GM13977 (cell line): Measurements from ENCODE around the gene AMBRA1.

Experiments used
- DNase-seq: peaks from one replicate; pipeline ENCODE4 v3.0.0; 2012; ENCODE audit warnings: low spot score
- CTCF ChIP-seq: IDR thresholded peaks from 2 replicates; pipeline ENCODE4 v1.5.1; 2012; ENCODE audit warnings: mild to moderate bottlenecking, control low read depth; ENCODE audit not compliant: insufficient read depth; ENCODE audit errors: extremely low read depth, missing control alignments
- in situ Hi-C: fragments of 300-500 bp; cut with MboI; formaldehyde crosslinking; loops from one replicate; pipeline ENCODE4 v1.12.0; 2022; ENCODE audit warnings: low sequenced_read_pairs, low pct_unique_long_range_greater_than_20kb, mixed read lengths, inconsistent platforms; ENCODE audit not compliant: unreplicated experiment

Gene AMBRA1

GRCh38 chr11:46457659-46458424 lies 136.0 kb downstream of the AMBRA1 start:
- in situ Hi-C loops = no loop called here
- TF ChIP-seq CTCF = no peak
- no peak for DNase-seq

- no peak for TF ChIP-seq CTCF
- no peak for DNase-seq
- in situ Hi-C loops = no loop called here
Measured at GRCh38 chr11:46457021-46457420, 136.8 kb downstream of the AMBRA1 start.

- DNase-seq = no peak
- TF ChIP-seq CTCF = no peak
- in situ Hi-C loops = no loop called here
Measured at GRCh38 chr11:46456269-46457001, 137.4 kb downstream of the AMBRA1 start.

DNA sequence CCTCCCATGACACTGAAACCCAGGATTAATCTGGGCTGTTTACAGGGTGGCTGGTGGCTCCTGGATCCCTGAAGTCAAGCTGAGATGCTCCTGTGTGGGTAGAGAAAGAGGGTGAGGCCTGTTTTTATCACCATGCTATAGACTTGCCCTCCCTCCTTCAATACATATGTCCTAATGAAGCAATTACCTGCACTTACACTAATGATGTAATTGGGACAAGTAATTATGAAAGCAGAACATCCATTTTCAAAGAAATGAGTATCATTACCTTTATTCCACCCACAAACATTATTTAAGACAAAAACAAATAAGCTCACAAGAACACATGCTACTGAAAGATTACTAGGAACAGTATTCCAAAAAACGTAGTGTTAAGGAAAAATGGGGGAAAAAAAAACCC lies 138.0 kb downstream of the AMBRA1 start:
- no peak for TF ChIP-seq CTCF
- in situ Hi-C loops = no loop called here
- no peak for DNase-seq

DNA sequence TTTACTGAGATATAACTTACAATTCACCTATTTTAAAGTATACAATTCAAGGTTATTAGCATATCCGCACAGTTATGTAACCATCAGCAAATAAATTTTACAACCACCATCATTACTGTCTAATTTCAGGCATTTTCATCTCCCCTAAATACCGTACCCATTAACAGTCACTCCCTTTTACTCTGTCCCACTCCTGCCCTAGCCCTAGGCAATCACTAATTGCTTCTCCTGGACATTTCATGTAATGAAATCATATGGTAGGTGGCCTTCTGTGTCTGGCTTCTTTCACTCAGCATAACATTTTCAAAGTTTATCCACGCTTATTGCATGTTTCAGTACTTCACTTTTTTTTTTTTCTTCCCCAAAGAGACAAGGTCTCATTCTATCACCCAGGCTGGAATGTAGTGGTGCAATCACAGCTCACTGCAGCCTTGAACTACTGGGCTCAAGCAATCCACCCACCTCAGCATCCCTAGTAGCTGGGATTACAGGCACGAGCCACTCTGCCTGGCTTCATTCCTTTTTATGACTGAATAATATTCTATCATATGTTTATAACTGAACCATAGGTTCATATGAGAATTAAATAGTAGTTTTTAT lies 140.8 kb downstream of the AMBRA1 start:
- in situ Hi-C loops = no loop called here
- no peak for DNase-seq

DNA sequence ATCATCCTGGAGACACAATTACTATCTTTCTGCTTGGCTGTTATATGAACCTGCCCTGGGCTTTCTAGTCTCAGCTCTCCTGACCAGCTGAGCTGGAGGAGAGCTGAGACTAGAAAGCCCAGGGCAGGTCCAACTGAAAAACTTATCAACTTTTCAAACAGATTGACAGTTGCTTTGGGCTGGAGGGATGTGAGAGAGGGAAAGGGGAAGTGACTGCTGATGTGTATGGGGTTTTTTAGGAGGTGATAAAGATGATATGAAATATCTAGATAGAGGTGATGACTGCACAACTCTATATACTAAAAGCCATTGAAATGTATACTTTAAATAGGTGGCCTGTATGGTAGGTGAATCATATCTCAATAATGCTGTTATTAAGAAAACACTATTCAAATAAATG lies 142.1 kb downstream of the AMBRA1 start:
- DNase-seq = no peak
- no peak for TF ChIP-seq CTCF
- in situ Hi-C loops = no loop called here

More for the DNA sequence above, 140.8 kb downstream of the AMBRA1 start:
- TF ChIP-seq CTCF = no peak
